Loucy (cell line): ENCODE results near the gene CPED1.

Source experiments
- H2AFZ ChIP-seq: fragments of 200-600 bp; sonication (generic); 2 replicates; pipeline ENCODE4 v1.6.0; 2016; ENCODE audit warnings: antibody characterized with exemption, mild to moderate bottlenecking, low read length, moderate library complexity
- H3F3A ChIP-seq: fragments of 200-600 bp; 2 replicates; pipeline ENCODE4 v1.6.0; 2016; ENCODE audit warnings: antibody characterized with exemption, low read depth, mild to moderate bottlenecking
- H3K27me3 ChIP-seq: fragments of 200-600 bp; sonication (generic); 2 replicates; pipeline ENCODE4 v1.6.1; 2014; ENCODE audit warnings: low read length, mild to moderate bottlenecking; ENCODE audit not compliant: insufficient read depth, poor library complexity, severe bottlenecking
- H3K36me3 ChIP-seq: fragments of 200-600 bp; sonication (generic); 2 replicates; pipeline ENCODE4 v1.6.1; 2016; ENCODE audit warnings: low read length; ENCODE audit not compliant: insufficient read depth
- H3K4me1 ChIP-seq: fragments of 200-600 bp; sonication (generic); 2 replicates; pipeline ENCODE4 v1.5.1; 2014; ENCODE audit warnings: low read length, mild to moderate bottlenecking; ENCODE audit not compliant: insufficient read depth, poor library complexity, severe bottlenecking
- H3K4me2 ChIP-seq: fragments of 200-600 bp; sonication (generic); 2 replicates; pipeline ENCODE4 v1.6.0; 2014; ENCODE audit warnings: antibody characterized with exemption, low read length, low read depth, mild to moderate bottlenecking; ENCODE audit not compliant: poor library complexity, severe bottlenecking
- H3K4me3 ChIP-seq: fragments of 200-600 bp; sonication (generic); 2 replicates; pipeline ENCODE4 v1.5.1; 2014; ENCODE audit warnings: low read length, mild to moderate bottlenecking, mixed read lengths; ENCODE audit not compliant: poor library complexity, severe bottlenecking
- H3K79me2 ChIP-seq: fragments of 200-600 bp; sonication (generic); 2 replicates; pipeline ENCODE4 v1.6.1; 2014; ENCODE audit warnings: low read length; ENCODE audit not compliant: insufficient read depth
- H3K9ac ChIP-seq: fragments of 200-600 bp; sonication (generic); 2 replicates; pipeline ENCODE4 v1.6.0; 2014; ENCODE audit warnings: mild to moderate bottlenecking, low read depth, low read length, moderate library complexity; ENCODE audit not compliant: poor library complexity, severe bottlenecking
- H3K9me2 ChIP-seq: fragments of 200-600 bp; sonication (generic); replicated peaks from 2 replicates; pipeline ENCODE4 v1.6.1; 2016; ENCODE audit warnings: low read depth, low read length, mixed read lengths
- H3K9me3 ChIP-seq: fragments of 200-600 bp; sonication (generic); 2 replicates; pipeline ENCODE4 v1.6.1; 2014; ENCODE audit warnings: mild to moderate bottlenecking, antibody characterized with exemption, low read length, low read depth; ENCODE audit not compliant: insufficient read depth
- H4K20me1 ChIP-seq: fragments of 200-600 bp; sonication (generic); 2 replicates; pipeline ENCODE4 v1.6.0; 2014; ENCODE audit warnings: antibody characterized with exemption, low read length, mild to moderate bottlenecking; ENCODE audit not compliant: insufficient read depth, poor library complexity, severe bottlenecking
- CTCF ChIP-seq: fragments of 200-600 bp; sonication (generic); conservative IDR thresholded peaks from 2 replicates; pipeline ENCODE4 v1.5.1; 2014; ENCODE audit warnings: mild to moderate bottlenecking, antibody characterized with exemption, low read length
- EZH2phosphoT487 ChIP-seq: fragments of 200-600 bp; IDR thresholded peaks from 2 replicates; pipeline ENCODE4 v1.6.1; 2018; ENCODE audit warnings: antibody characterized with exemption, mild to moderate bottlenecking, moderate library complexity, borderline replicate concordance

CPED1 gene

GRCh38 chr7:121160150-121161008 is 171.9 kb downstream of the CPED1 start:
- H2AFZ ChIP-seq, result no peak overlapping the region
- no peak overlapping the region for H3K4me3 ChIP-seq
- no peak overlapping the region for H3K9ac ChIP-seq
- no peaks in the 10 kb centered on the region for H4K20me1 ChIP-seq
- H3K4me2 ChIP-seq, result no peak overlapping the region
- no peaks in the 10 kb centered on the region for H3K4me1 ChIP-seq
- no peaks in the 10 kb centered on the region for H3K79me2 ChIP-seq
- no peaks in the 10 kb centered on the region for H3K9me2 ChIP-seq
- H3F3A ChIP-seq, result no peaks in the 10 kb centered on the region
- H3K9me3 ChIP-seq, result no peaks in the 10 kb centered on the region
- no peaks in the 10 kb centered on the region for H3K27me3 ChIP-seq
- TF ChIP-seq CTCF (no peak), EZH2phosphoT487 (no peak)
- no peaks in the 10 kb centered on the region for H3K36me3 ChIP-seq

DNA sequence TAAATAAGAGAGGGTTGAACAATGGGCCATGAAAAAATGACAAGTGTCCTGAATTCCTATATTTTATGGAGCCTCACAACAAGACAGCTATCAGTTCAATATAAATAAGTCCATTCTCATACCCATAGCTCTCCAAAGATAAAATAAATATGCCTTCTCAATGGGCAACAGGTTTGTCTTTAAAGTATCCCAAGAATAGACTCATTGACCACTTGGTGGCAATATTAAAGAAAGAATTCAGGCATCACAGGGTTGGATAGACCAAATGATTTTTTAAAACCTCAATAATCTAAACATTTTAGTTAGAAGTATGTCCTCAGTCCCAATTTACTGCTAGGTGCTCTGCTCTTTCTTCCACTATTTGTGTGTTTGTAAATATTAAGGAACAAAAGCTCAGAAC is 175.2 kb downstream of the CPED1 start:
- H3K79me2 ChIP-seq, result no peaks in the 10 kb centered on the region
- H3K9me3 ChIP-seq, result no peaks in the 10 kb centered on the region
- H3K4me1 ChIP-seq, result no peaks in the 10 kb centered on the region

DNA sequence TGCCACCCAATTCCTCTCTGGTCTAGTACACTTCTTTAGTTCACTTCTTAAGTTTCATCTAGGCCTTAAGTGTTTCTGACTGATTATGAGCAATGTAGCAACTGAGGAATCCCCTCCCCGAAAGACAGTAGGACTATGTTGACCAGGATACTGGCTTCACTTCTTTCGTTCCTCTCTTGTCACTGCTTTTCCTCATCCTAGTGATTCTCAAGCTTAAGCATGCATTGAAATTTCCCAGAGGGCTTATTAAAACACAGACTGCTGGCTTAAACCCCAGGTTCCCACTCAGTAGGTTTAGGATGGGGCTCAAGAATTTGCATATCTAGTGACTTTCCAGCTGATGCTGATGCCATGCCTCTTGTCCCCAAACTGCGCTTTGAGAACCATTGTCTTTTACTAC is 175.7 kb downstream of the CPED1 start:
- no peaks in the 10 kb centered on the region for H4K20me1 ChIP-seq
- H3K27me3 ChIP-seq, result no peaks in the 10 kb centered on the region
- H3K4me2 ChIP-seq, result no peak overlapping the region
- no peaks in the 10 kb centered on the region for H3F3A ChIP-seq
- TF ChIP-seq EZH2phosphoT487 (no peak), CTCF (no peak)
- no peaks in the 10 kb centered on the region for H3K79me2 ChIP-seq
- no peaks in the 10 kb centered on the region for H3K9me2 ChIP-seq
- no peaks in the 10 kb centered on the region for H3K9me3 ChIP-seq
- no peak overlapping the region for H3K9ac ChIP-seq
- no peak overlapping the region for H3K4me3 ChIP-seq
- no peaks in the 10 kb centered on the region for H3K36me3 ChIP-seq
- no peaks in the 10 kb centered on the region for H3K4me1 ChIP-seq
- no peak overlapping the region for H2AFZ ChIP-seq

More for the DNA sequence above, 175.2 kb downstream of the CPED1 start:
- H2AFZ ChIP-seq, result no peak overlapping the region
- H4K20me1 ChIP-seq, result no peaks in the 10 kb centered on the region
- no peak overlapping the region for H3K9ac ChIP-seq
- no peak overlapping the region for H3K4me3 ChIP-seq
- H3F3A ChIP-seq, result no peaks in the 10 kb centered on the region
- no peaks in the 10 kb centered on the region for H3K27me3 ChIP-seq
- no peaks in the 10 kb centered on the region for H3K9me2 ChIP-seq
- no peaks in the 10 kb centered on the region for H3K36me3 ChIP-seq
- no peak overlapping the region for H3K4me2 ChIP-seq
- TF ChIP-seq EZH2phosphoT487, result no peak
- no peak; the same call in 1 of the 2 replicates for TF ChIP-seq CTCF
